Measurements from ENCODE around the gene SERINC2.

DNA sequence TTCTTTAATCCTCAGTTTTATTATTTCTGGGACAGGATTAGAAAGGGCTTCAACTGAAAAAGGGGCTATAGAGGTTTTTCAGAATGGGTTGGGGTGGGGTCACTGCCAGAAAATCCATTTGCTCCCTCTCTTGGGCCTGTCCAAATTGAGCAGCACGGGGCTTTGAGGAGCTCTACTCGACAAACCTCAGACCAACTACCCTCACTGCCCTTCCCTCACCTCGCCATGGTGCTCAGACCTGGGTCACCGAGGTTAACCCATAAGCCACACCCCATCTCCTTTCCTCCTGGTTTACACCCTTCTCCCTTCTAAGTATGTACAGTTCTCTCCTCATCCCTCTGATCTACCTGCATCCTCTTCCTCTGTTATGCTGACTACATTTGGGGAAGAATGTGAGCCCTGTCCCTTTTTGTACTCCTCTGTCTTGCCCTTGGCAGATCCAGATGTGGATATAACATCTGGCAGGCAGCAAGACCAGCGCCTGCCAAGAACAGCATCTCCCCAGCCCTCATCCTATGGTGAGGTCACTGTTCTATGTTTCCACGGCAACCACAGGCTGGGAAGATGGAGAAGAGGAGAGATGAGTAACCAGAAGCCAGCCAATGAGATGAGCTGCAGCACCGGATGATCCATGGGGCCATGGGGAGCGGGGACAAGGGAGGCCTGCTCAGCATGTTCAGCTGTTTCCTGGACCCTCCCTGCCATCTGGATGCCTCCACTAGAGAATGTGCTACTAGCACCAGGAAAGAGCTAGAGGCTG is 36.5 kb upstream of the SERINC2 start:
- TF ChIP-seq RAD21 (IDR thresholded peaks at IDR 0.05; ENCODE audit: low read depth) (no peak), TCF12 (IDR thresholded peaks at IDR 0.05; ENCODE audit: low read depth) (no peak), EP300 (IDR thresholded peaks at IDR 0.05; ENCODE audit: borderline replicate concordance) (no peak), NFIC (IDR thresholded peaks at IDR 0.05) (no peak)
- TF ChIP-seq, protein P1, sequence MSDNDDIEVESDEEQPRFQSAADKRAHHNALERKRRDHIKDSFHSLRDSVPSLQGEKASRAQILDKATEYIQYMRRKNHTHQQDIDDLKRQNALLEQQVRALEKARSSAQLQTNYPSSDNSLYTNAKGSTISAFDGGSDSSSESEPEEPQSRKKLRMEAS (IDR thresholded peaks at IDR 0.05), result no peak
- TF ChIP-seq, protein P2, sequence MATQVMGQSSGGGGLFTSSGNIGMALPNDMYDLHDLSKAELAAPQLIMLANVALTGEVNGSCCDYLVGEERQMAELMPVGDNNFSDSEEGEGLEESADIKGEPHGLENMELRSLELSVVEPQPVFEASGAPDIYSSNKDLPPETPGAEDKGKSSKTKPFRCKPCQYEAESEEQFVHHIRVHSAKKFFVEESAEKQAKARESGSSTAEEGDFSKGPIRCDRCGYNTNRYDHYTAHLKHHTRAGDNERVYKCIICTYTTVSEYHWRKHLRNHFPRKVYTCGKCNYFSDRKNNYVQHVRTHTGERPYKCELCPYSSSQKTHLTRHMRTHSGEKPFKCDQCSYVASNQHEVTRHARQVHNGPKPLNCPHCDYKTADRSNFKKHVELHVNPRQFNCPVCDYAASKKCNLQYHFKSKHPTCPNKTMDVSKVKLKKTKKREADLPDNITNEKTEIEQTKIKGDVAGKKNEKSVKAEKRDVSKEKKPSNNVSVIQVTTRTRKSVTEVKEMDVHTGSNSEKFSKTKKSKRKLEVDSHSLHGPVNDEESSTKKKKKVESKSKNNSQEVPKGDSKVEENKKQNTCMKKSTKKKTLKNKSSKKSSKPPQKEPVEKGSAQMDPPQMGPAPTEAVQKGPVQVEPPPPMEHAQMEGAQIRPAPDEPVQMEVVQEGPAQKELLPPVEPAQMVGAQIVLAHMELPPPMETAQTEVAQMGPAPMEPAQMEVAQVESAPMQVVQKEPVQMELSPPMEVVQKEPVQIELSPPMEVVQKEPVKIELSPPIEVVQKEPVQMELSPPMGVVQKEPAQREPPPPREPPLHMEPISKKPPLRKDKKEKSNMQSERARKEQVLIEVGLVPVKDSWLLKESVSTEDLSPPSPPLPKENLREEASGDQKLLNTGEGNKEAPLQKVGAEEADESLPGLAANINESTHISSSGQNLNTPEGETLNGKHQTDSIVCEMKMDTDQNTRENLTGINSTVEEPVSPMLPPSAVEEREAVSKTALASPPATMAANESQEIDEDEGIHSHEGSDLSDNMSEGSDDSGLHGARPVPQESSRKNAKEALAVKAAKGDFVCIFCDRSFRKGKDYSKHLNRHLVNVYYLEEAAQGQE (IDR thresholded peaks at IDR 0.05; ENCODE audit: low read depth), result no peak

Measured in Ishikawa (cell line).